Stimulated activated CD8-positive, alpha-beta memory T cell treated with anti-CD3 and anti-CD28 coated beads, Interleukin-12 subunit alpha, Interleukin-12 subunit beta, amount 100 ng/mL, for 24 hours (primary cell): Measurements from ENCODE around the gene SIRT7.

Experiments used
- DNase-seq: peaks from one replicate; pipeline ENCODE4 v3.0.0-alpha.2; 2020; ENCODE audit errors: extremely low read depth

The SIRT7 gene

GRCh38 chr17:81932333-81932983, 14.5 kb upstream of the SIRT7 start:
- no peak for DNase-seq

GRCh38 chr17:81931557-81932332, 13.8 kb upstream of the SIRT7 start:
- no peak for DNase-seq

GRCh38 chr17:81931189-81931556, 13.2 kb upstream of the SIRT7 start:
- DNase-seq: no peak

GRCh38 chr17:81930142-81931125, 12.5 kb upstream of the SIRT7 start:
- DNase-seq: no peak

- no peak for DNase-seq
Measured at GRCh38 chr17:81929253-81930141, 11.5 kb upstream of the SIRT7 start.

- no peak for DNase-seq
Measured at GRCh38 chr17:81928544-81929252, 10.7 kb upstream of the SIRT7 start.

GRCh38 chr17:81927653-81928543, 9.9 kb upstream of the SIRT7 start, which contains the start of gene MAFG:
Gene MAFG, minus strand, starts transcription at chr17:81927735. Its CDS starts 4,550 bp downstream, at chr17:81923185.
- DNase-seq: peak; percentile 70

GRCh38 chr17:81927152-81927652, 9.2 kb upstream of the SIRT7 start:
- DNase-seq: no peak

- peak; percentile 35 for DNase-seq
Measured at GRCh38 chr17:81926451-81927151, 8.6 kb upstream of the SIRT7 start.

GRCh38 chr17:81925860-81926450, 8.0 kb upstream of the SIRT7 start:
- no peak for DNase-seq

- no peak for DNase-seq
Measured at GRCh38 chr17:81924557-81925532, 6.9 kb upstream of the SIRT7 start.

- DNase-seq: no peak
Measured at GRCh38 chr17:81923302-81924260, 5.6 kb upstream of the SIRT7 start.

GRCh38 chr17:81922566-81923301, 4.8 kb upstream of the SIRT7 start:
- no peak for DNase-seq

GRCh38 chr17:81921996-81922565, 4.1 kb upstream of the SIRT7 start:
- no peak for DNase-seq

GRCh38 chr17:81921537-81921862, 3.5 kb upstream of the SIRT7 start:
- no peak for DNase-seq
